NCI-H1436 treated with DMSO at 0.1 percent for 48 hours (cell line): ENCODE data around the gene PIP5K1B.

Experiments used
- DNase-seq: peaks from one replicate; lab custom pipeline; 2025; lab: John Stamatoyannopoulos, UW

Gene PIP5K1B

GRCh38 chr9:68777070-68777763, 72.2 kb downstream of the PIP5K1B start:
- DNase-seq, result no peak

GRCh38 chr9:68778635-68779034, 73.6 kb downstream of the PIP5K1B start:
- DNase-seq, result no peak

GRCh38 chr9:68779558-68780379, 74.7 kb downstream of the PIP5K1B start:
- peak; percentile 68 for DNase-seq

- DNase-seq, result no peak
Measured at GRCh38 chr9:68780380-68780712, 75.3 kb downstream of the PIP5K1B start.

GRCh38 chr9:68780720-68781119, 75.7 kb downstream of the PIP5K1B start:
- DNase-seq, result no peak

- DNase-seq, result no peak
Measured at GRCh38 chr9:68781928-68782327, 76.9 kb downstream of the PIP5K1B start.

- no peak for DNase-seq
Measured at GRCh38 chr9:68782546-68782945, 77.5 kb downstream of the PIP5K1B start.

GRCh38 chr9:68785965-68786364, 80.9 kb downstream of the PIP5K1B start:
- no peak for DNase-seq

- DNase-seq, result no peak
Measured at GRCh38 chr9:68791169-68791568, 86.1 kb downstream of the PIP5K1B start.

GRCh38 chr9:68793605-68794343, 88.7 kb downstream of the PIP5K1B start:
- no peak for DNase-seq

GRCh38 chr9:68794898-68795297, 89.9 kb downstream of the PIP5K1B start:
- DNase-seq, result no peak

GRCh38 chr9:68795411-68795810, 90.4 kb downstream of the PIP5K1B start:
- DNase-seq, result no peak

- no peak for DNase-seq
Measured at GRCh38 chr9:68797116-68797515, 92.1 kb downstream of the PIP5K1B start.

- DNase-seq, result no peak
Measured at GRCh38 chr9:68798423-68798822, 93.4 kb downstream of the PIP5K1B start.

GRCh38 chr9:68800836-68801235, 95.8 kb downstream of the PIP5K1B start:
- DNase-seq, result no peak

- no peak for DNase-seq
Measured at GRCh38 chr9:68802525-68803015, 97.5 kb downstream of the PIP5K1B start.

- DNase-seq, result no peak
Measured at GRCh38 chr9:68804911-68805889, 100.2 kb downstream of the PIP5K1B start.

- DNase-seq, result no peak
Measured at GRCh38 chr9:68805890-68806517, 101.0 kb downstream of the PIP5K1B start.

GRCh38 chr9:68808338-68808890, 103.4 kb downstream of the PIP5K1B start:
- DNase-seq, result peak; percentile 78

- no peak for DNase-seq
Measured at GRCh38 chr9:68817079-68817875, 112.2 kb downstream of the PIP5K1B start.
